ENCODE data around the gene TSGA10IP.

The TSGA10IP gene

GRCh38 chr11:65912845-65913244 lies 32.4 kb upstream of the TSGA10IP start:
- no peak overlapping the region for H3K4me3 ChIP-seq (ENCODE audit: low read depth, low read length)
- no peak for TF ChIP-seq CTCF (IDR thresholded peaks at IDR 0.05; ENCODE audit: low read depth, low read length)

GRCh38 chr11:65915101-65915820 lies 30.0 kb upstream of the TSGA10IP start:
- no peak for TF ChIP-seq CTCF (IDR thresholded peaks at IDR 0.05; ENCODE audit: low read depth, low read length)
- no peak overlapping the region for H3K4me3 ChIP-seq (ENCODE audit: low read depth, low read length)

GRCh38 chr11:65915821-65916251 lies 29.4 kb upstream of the TSGA10IP start:
- H3K4me3 ChIP-seq (ENCODE audit: low read depth, low read length) = peak overlapping the region; percentile 76
- TF ChIP-seq CTCF (IDR thresholded peaks at IDR 0.05; ENCODE audit: low read depth, low read length) = no peak

GRCh38 chr11:65916391-65916790 lies 28.9 kb upstream of the TSGA10IP start:
- TF ChIP-seq CTCF (IDR thresholded peaks at IDR 0.05; ENCODE audit: low read depth, low read length) = no peak
- H3K4me3 ChIP-seq (ENCODE audit: low read depth, low read length) = peak overlapping the region; percentile 76

- no peak for TF ChIP-seq CTCF (IDR thresholded peaks at IDR 0.05; ENCODE audit: low read depth, low read length)
- H3K4me3 ChIP-seq (ENCODE audit: low read depth, low read length) = peak overlapping the region; percentile 76
Measured at GRCh38 chr11:65917077-65917433, 28.2 kb upstream of the TSGA10IP start.

GRCh38 chr11:65917434-65918210 lies 27.7 kb upstream of the TSGA10IP start:
- no peak for TF ChIP-seq CTCF (IDR thresholded peaks at IDR 0.05; ENCODE audit: low read depth, low read length)
- H3K4me3 ChIP-seq (ENCODE audit: low read depth, low read length) = peak overlapping the region; percentile 76
